OCI-LY1 (cell line): ENCODE data around the gene GMEB1.

Experiments used
- CTCF ChIP-seq: fragments of 200-600 bp; sonication (generic), shearing (Covaris generic); IDR thresholded peaks from 2 replicates; pipeline ENCODE4 v1.5.1; 2017; ENCODE audit warnings: mild to moderate bottlenecking, antibody characterized with exemption, low read length, moderate library complexity, mixed read lengths
- EZH2 ChIP-seq: fragments of 200-600 bp; sonication (generic), shearing (Covaris generic); IDR thresholded peaks from 2 replicates; pipeline ENCODE4 v1.8.0; 2017; ENCODE audit warnings: borderline replicate concordance, mixed run types, mild to moderate bottlenecking, antibody characterized with exemption, low read length, moderate library complexity, mixed read lengths

DNA sequence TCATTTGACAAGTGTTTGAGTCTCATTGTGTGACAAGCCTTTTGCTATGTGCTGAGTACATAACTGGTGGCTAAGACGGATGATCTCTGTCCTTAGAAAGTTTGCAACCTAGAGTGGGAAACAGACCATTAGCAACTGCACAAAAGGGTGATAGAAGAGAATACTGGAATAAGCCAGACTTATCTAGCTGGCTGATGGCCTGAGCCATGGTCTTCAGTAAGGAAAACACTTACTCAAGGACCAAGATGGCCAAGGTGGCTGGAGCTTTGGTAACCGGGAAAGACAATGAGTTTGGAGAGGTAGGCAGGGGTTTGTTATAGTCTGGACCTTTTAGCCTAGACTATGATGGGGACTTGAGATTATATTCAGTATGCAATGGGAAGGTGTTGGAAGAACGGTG lies 24.1 kb upstream of the GMEB1 start:
- TF ChIP-seq CTCF = no peak
- no peak for TF ChIP-seq EZH2
